ENCODE measurements around the gene ELMO1. TPM values are rescaled to one million over a fixed set of nuclear protein-coding genes. Genes with fewer than 3 reads are reported as not detected.

Gene ELMO1, protein sequence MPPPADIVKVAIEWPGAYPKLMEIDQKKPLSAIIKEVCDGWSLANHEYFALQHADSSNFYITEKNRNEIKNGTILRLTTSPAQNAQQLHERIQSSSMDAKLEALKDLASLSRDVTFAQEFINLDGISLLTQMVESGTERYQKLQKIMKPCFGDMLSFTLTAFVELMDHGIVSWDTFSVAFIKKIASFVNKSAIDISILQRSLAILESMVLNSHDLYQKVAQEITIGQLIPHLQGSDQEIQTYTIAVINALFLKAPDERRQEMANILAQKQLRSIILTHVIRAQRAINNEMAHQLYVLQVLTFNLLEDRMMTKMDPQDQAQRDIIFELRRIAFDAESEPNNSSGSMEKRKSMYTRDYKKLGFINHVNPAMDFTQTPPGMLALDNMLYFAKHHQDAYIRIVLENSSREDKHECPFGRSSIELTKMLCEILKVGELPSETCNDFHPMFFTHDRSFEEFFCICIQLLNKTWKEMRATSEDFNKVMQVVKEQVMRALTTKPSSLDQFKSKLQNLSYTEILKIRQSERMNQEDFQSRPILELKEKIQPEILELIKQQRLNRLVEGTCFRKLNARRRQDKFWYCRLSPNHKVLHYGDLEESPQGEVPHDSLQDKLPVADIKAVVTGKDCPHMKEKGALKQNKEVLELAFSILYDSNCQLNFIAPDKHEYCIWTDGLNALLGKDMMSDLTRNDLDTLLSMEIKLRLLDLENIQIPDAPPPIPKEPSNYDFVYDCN
- 11.9 TPM for total RNA-seq
- long read RNA-seq, full-length matches to known transcripts, result 9 of 17 reads
- long read RNA-seq, partial matches to known transcripts, result 5 of 17 reads
- long read RNA-seq, other reads (novel, unspliced or antisense), result 3 of 17 reads

DNA sequence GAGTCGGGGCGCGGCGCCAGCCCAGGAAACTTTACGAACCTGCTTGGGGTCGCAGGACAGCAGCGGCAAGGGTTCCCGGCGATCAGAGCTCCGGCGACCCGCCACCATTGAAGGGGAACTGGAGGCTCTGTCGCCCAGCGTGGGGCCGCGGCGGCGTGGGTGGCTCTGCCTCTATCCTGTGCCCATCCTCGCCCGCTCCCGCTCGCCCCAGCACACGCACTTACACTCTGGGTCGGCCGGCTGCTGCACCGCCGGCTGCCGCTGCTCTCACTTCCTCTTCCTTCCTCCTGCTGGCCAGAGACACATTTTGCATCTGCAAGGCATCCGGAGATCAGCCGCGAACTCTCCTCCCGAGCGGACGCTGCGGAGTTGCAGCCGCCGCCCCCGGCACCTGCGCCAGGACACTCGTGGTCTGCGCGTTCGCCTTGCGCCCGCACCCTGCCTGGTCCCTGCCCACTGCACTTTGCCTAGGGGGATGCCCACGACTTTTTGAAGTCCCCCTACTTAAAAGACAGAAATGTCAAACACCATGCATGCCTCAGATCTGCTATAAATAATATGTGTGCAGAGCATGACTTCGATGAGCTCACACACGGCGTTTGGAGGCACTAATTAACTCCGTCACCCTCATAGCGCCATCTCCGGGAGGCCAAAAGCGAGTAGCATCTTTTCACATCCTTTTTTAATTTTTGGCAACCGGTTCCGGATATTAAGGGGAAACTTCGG lies at the start of gene ELMO1:
Gene ELMO1, minus strand, starts transcription at position 229 of the 726 bp plus-strand sequence. CDS start 106,174 bp downstream, outside the sequence.
- intact Hi-C loops (cut with DNase I), result loop anchor here (10.0 kb wide), 1 partner anchor 164 kb away; no protein-coding TSS in a partner anchor
- ATAC-seq (ENCODE audit: poor library complexity), result peak; percentile 92

DNA sequence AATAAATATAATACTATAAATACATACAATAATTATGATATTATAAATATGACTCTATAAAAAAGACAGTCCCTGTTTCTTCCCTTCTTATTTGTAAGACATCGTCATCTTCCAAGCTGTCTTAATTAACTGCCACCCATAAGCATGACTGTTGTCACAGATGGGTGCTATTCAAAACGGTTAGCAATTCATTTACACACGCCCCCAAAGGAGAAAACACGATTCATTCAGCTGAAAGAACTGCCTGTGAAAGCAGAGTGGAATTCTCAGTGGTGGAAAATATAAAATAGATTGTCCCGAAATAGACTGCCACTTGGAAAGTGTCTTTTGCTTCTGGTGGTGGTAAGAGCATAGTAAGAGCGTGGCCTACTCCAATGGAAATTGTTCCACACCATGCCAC lies 48.9 kb upstream of the ELMO1 start:
- ATAC-seq (ENCODE audit: poor library complexity) (no peak), DNase-seq (no peak)
- intact Hi-C loops (cut with DNase I), result loop anchor here (10.0 kb wide), 2 partner anchors 223 to 263 kb away; no protein-coding TSS in a partner anchor

More for the DNA sequence above, at the start of gene ELMO1:
- peak; percentile 89 for DNase-seq

DNA sequence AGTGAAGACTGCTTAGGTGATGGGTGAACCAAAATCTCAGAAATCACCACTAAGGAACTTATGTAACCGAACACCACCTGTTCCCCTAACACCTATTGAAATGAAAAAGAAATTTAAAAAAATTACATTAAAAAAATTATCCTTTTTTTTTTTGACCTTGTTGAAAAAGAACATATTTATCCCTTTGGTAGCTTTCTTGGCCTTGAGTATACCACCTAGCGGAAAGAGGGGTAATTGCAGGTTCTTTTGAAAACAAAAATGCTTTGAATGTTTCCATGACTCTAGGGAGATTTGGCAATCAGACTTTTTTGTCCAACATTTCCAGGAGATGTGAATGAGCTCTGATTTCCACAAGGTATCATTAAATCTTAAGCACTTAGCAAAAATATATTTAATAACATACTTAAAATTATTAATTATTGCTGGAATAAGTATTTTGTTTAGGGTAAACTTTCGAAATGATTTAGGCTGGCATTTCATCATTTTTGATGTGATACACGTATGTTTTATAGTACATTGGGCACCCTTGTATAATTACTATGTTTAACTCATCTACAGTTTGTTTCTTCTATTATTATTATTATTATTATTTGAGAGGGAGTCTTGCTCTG lies 47.0 kb upstream of the ELMO1 start:
- DNase-seq (no peak), ATAC-seq (ENCODE audit: poor library complexity) (no peak)
- intact Hi-C loops (cut with DNase I), result loop anchor here (10.0 kb wide), 2 partner anchors 221 to 261 kb away; no protein-coding TSS in a partner anchor

DNA sequence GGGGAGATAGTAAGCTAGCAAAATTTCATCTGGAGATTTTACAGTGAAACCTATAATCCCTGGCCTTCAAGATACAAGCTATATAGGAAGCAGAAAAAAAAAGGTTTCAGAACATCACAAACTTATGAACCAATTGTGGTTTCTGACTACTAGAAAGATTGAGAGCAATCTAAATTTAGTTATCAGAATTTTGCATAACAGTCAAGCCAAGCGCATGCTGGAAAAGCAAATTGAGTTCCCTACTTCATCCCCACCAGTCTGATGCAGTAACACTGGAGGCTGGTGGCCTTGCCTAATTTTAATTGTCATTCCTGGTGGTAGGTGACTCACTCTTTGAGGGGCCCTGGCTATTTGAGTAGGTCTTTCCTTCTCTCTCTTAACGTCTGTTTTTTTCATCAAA lies 46.3 kb upstream of the ELMO1 start:
- no peak for DNase-seq
- no peak for ATAC-seq (ENCODE audit: poor library complexity)
- intact Hi-C loops (cut with DNase I), result loop anchor here (10.0 kb wide), 2 partner anchors 220 to 260 kb away; no protein-coding TSS in a partner anchor

DNA sequence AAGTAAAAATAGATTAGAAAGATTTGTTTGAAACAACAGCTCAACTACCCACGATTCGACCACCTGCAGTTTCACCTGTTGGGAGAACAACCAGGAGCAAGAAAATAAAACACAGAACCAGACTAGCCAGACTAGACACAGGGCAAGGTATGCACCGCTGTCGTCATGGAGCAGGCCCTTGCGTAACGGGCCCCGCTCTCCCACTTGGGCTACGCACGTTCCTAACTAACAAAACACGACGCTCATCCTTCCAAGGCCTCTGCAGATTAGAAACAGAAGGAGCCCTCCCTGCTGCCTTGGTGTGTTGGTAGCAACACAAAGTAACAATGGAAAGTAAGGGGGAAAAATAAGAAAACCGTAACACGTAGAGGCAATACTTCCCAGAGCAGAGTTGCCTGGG lies 45.1 kb upstream of the ELMO1 start:
- no peak for DNase-seq
- intact Hi-C loops (cut with DNase I), result loop anchor here (10.0 kb wide), 2 partner anchors 219 to 259 kb away; no protein-coding TSS in a partner anchor

DNA sequence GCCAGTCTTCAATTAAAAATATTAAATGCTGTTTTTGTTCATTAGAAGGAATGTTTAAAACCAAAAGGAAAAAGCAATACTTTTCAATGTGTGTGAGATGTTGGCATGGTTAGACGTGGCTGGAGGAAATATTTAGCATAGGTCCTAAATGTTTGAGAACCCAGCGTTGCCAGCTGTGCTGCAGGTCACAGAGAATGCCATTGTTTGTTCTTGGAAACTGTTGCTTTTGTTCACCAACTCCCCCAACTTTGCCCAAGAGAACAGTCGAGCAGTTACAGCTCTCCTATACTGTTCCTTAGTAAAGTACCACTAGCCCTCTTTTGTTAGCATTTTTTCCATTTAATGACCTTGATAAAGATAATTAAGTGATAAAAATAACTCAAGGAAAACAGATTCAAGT lies 44.5 kb upstream of the ELMO1 start:
- ATAC-seq (ENCODE audit: poor library complexity) (no peak), DNase-seq (no peak)
- intact Hi-C loops (cut with DNase I), result loop anchor here (10.0 kb wide), 2 partner anchors 218 to 258 kb away; no protein-coding TSS in a partner anchor

More for the DNA sequence above, 45.1 kb upstream of the ELMO1 start:
- no peak for ATAC-seq (ENCODE audit: poor library complexity)

DNA sequence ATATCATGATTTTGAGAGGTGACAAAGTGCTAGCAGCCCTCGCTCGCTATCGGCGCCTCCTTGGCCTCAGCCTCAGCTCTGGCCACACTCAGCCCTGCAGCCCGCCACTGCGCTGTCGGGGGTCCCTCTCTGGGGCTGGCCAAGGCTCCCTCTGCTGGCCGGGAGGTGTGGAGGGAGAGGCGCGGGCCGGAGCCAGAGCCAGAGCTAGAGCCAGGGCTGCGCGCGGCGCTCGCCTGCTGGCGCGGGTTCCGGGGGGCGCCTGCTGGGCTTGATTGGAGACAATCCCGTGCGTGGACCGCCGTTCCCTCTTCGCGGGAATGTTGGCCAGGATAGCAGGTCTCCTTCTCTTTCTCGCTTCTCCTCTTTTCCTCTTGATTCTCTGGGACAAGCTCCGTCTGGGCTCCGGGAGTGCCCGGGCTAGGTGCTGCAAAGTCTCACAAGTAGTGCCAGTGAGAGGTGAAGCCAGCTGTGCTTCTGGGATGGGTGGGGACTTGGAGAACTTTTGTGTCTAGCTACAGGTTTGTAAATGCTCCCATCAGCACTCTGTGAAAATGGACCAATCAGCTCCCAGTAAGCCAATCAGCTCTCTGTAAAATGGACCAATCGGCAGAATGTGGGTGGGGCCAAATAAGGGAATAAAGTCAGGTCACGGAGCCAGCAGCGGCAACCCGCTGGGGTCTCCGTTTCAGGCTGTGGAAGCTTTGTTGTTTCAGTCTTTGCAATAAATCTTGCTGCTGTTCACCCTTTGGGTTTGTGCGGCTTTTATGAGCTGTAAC lies 43.4 kb upstream of the ELMO1 start:
- DNase-seq (no peak), ATAC-seq (ENCODE audit: poor library complexity) (no peak)
- intact Hi-C loops (cut with DNase I), result loop anchor here (10.0 kb wide), 2 partner anchors 217 to 257 kb away; no protein-coding TSS in a partner anchor

DNA sequence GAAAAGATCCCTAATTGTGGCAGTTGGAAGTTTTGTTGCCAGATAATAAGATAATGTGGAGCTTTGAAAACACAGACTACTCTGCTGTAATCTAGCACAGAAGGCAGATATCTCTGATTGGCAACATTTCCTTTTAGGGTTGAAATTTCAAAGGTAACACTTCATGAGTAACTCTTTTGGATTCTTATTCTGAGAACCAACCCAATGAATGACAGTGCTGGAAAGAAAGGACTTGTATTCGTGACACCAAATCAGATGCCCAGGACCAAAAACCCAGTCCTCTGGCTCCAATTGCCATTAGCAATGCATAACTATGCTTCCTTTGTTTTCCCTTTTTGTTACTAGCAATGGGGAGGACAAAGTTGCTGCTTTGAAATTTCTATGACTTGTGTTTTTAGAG lies 41.0 kb upstream of the ELMO1 start:
- ATAC-seq (ENCODE audit: poor library complexity) (no peak), DNase-seq (no peak)
- intact Hi-C loops (cut with DNase I), result loop anchor here (10.0 kb wide), 2 partner anchors 215 to 255 kb away; no protein-coding TSS in a partner anchor

DNA sequence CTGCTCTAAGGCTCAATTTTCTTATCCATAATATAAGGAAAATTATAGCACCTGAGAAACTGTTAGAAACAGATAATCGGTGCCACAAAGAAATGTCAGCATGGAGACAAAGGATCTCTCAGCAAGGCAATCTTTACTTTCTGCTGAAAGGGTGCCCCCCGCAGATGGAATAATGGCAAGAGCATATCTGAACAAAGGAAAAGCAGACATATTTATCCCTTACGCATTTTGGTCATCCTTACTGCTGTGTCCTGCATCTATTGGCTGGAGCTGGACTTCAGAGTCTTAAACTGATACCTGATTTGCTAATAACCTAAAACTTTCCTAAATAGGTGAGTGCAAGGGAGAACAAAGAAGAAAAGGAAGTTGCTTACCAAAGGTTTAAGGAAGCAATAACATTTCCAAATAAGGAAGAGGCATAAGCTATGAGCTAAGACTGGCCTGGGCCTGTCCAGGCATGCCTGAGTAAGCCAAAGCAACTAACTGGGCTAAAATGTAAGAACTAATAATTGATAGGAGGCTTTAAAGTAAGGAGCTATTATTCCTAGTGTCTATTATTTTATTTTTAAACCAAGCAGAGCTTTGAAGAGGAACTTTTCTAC lies 39.6 kb upstream of the ELMO1 start:
- intact Hi-C loops (cut with DNase I), result no loop called here
- DNase-seq (no peak), ATAC-seq (ENCODE audit: poor library complexity) (no peak)

DNA sequence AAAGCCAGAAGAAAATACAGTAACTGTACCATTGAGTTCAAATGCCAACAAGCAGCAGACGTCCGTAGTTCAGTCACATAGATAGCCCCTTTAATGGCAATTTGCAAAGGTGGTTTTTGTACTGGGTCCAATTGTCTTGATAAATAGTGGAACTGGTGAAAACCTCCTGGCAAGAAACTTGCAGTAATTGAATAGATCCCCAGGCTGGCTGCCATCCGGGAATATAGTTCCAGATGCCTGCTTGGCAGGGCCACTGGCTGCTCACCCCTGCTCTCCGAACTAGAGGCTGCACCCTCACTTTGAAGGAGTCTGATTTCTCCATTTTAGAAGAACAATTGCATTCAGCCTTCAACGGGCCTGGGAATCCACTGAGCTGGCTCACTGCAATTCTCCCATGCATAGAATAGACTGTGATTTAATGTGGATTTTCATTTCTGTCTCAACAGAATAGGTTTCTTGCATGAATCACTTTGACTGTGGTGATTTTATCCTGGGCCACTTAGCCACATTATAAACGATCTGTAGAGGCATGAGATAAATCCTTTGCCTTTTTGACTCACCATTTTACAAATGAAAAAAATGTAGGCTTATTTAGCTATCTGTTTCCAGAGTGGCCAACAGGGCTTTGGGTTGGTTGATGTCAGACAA lies 35.9 kb upstream of the ELMO1 start:
- no peak for ATAC-seq (ENCODE audit: poor library complexity)
- intact Hi-C loops (cut with DNase I), result no loop called here
- no peak for DNase-seq

DNA sequence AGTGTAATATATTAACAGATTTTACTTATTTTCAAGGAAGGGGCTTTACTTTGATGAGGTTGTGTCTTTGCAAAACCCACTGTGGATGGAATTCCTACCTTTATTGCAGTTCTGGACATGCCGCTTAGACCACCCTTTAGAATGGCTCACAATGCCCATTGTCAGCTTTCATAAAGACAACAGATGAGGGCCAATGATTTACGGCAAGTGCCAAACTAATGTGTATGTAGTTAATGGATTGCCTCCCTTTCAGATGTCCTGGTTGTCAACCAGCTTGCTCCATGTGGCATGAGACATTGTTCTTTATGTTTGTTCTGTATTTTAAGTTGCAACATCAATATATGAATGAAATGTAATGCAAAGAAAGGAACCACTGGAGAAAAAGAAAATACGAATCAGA lies 35.0 kb upstream of the ELMO1 start:
- intact Hi-C loops (cut with DNase I), result no loop called here
- ATAC-seq (ENCODE audit: poor library complexity) (no peak), DNase-seq (no peak)

DNA sequence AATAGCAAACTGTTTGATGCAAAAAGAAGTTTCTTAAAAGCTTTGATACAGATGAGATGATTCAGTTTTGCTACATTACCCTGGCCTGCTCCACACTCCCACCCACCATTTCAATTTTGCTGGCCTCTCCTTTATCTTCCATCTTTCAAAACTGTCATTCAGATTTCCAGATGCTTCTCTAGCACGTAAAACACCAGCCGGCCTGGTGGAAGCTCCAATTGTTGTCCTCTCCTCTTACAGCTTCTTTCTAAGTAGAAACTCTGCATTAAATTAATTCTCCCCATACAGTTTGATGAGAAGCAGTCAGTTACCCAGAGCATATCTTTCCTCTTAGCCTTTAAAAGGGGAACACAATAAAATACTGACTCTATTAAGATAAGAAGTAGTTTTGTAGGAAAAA lies 34.3 kb upstream of the ELMO1 start:
- no peak for DNase-seq
- intact Hi-C loops (cut with DNase I), result no loop called here
- ATAC-seq (ENCODE audit: poor library complexity), result no peak

DNA sequence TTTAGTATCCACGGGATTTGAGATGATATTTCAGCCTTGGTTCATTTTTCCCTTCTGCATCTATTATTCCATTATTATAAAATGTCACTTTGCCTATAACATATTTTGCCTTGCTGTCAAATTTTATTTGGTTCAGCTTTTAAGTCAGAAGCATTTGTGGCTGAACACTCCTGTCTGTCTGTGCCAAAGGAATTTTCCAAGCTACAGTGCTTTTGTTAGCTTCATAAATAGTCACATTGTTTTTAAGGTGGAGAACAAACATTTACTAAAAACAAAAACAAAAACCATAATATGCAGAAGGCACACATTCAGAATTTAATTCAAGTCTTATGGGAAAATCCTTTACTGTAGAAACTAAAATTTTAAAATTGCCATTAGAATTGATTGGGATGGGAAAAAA lies 33.8 kb upstream of the ELMO1 start:
- ATAC-seq (ENCODE audit: poor library complexity), result no peak
- intact Hi-C loops (cut with DNase I), result no loop called here
- DNase-seq, result no peak

DNA sequence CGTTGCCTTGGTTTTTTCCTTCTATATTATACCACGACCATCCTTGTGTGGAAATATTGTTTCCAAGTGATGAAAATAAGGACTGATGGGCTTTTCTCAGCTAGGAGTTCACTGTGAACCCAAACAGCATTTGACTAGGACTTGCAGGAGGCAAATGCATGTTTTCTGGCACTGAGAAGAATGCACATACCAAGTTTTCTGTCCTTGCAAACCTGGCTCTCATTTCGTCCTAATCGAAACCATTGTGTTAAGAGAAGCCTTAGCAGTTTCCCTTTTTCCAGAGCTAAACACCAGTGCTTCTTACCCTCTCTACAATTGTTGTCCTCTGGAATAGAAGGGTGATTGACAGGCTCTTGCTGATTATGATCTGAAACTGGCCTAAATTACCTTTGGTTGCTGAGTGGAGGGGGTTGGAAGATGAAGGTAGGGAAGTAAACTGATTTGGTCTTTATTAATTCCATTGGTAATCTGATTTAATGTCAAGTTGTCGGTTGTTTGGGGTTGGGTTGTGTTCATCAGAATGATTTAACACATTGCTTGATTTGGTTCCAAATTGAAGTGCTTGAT lies 33.1 kb upstream of the ELMO1 start:
- no peak for DNase-seq
- no peak for ATAC-seq (ENCODE audit: poor library complexity)
- intact Hi-C loops (cut with DNase I), result no loop called here

DNA sequence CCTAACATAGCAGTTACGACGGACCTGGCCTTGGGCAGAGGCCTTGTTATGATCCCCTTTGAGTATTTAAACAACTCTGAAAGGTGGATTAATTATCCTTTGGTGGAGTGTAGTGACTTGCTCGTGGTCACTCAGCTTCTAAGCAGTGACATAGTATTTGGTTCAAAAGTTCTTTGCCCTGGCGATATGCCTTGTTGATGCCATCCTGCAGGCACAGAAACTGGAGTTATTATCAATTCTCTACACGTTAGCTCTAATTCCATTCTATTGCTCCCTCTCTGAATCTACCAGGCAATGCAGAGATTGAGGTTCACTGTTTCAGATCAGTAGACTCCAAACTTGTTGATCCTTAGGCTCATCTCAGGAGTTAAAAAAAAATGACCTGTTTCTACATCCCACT lies 32.5 kb upstream of the ELMO1 start:
- DNase-seq (no peak), ATAC-seq (ENCODE audit: poor library complexity) (no peak)
- intact Hi-C loops (cut with DNase I), result no loop called here
